Measurements from ENCODE around the gene UBE2D4.
"Not testable (repeated sequence)": the region's sequence is repeated elsewhere in the genome, so short reads cannot be mapped to it uniquely, and the experiment has no call there.

Gene UBE2D4

DNA sequence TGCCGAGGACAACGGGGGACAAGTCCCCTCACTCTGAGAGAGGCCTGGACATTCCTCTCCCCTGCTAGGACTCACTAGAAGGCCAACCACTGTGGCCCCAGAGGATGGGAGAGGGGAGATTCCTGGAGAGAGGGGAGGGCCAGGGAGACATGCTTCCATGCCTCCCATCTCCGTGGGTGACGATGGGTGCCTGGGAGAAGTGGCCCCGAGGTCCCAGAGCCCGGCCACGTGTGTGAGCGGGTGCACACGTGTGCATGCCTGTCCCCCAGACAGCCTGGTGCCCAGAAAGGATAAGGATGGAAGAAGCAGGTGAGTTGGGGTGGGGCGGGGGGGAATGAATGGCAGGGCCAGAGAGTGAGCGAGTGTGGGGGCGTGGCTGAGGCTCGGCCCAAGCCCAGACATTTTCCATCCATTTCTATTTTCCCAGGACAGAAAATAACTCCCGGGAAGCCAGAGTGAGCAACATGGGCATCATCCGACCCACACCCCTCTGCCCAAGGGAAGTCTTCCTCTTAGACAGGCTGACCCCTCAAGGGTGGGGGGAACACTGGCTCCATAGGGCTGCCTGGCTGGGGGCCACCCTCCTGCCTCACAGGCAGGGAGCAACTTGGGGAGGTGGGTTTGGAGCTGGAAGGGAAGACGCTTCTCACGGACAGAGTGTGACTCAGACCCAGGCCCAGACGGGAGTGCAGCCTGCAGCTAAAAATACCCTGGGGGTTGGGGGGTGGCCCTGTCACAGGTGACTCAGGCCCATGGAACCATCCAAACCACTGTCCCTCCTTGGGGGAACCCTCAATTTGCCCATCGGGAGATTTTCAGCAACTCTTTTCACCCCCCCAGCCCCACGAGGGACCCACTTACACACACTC lies 42.2 kb downstream of the UBE2D4 start:
- DNase-seq (ENCODE audit: low read depth) = not testable (repeated sequence)

DNA sequence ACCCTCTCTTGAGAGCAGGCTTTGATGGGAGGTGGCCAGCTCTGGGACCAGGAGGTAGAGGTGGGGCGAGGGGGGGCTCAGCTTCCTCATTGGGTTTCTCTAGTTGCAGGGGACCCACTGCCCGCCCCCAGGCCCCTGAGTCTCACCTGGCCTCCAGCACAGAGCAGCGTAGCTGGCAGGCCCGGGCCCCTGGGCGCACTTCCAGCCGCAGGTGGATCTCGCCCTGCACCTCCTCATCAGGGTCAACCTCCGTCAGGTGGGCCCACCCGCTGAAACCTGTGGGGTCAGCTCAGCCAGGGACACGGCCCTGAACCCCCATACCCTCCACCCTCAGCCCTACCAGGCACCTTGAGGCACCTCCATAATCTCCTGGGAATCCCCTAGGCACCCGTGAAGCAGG lies 43.4 kb downstream of the UBE2D4 start:
- not testable (repeated sequence) for DNase-seq (ENCODE audit: low read depth)

DNA sequence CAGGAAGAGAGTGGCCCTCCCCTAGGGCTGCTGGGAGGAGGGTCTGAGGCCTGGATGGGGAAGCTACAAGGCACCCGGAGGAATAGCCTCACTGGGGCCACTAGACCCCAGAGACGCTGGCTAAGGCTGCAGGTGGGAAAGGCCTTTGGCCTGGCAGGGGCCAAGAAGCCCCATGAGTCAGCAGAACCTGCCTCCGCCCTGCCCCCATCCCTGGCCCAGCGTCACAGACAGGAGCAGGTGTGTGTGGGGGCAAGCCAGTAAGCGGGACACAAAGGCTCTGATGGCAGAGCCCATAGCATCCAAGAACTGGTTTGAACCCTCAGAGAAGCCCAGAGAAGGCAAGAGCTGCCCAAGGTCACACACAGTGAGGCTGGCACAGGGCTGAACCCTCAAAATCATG lies 44.5 kb downstream of the UBE2D4 start:
- DNase-seq (ENCODE audit: low read depth) = not testable (repeated sequence)

DNA sequence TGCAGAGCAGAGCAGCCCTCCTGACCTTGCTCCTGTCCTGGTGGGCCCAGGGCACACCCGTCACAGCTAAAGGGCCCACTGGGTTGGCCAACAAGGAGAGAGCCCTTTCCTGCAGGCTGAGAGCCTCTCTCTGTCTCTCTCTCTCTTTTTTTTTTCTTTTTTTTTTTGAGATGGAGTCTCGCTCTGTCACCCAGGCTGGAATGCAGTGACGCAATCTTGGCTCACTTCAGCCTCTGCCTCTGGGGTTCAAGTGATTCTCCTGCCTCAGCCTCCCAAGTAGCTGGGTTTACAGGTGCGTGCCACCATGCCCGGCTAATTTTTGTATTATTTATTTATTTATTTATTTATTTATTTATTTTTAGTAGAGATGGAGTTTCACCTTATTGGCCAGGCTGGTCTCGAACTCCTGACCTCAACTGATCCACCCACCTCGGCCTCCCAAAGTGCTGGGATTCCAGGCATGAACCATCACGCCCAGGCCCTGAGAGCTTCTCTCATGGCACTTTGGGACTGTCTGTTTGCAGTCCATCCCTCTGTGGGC lies 47.9 kb downstream of the UBE2D4 start:
- not testable (repeated sequence) for DNase-seq (ENCODE audit: low read depth)

DNA sequence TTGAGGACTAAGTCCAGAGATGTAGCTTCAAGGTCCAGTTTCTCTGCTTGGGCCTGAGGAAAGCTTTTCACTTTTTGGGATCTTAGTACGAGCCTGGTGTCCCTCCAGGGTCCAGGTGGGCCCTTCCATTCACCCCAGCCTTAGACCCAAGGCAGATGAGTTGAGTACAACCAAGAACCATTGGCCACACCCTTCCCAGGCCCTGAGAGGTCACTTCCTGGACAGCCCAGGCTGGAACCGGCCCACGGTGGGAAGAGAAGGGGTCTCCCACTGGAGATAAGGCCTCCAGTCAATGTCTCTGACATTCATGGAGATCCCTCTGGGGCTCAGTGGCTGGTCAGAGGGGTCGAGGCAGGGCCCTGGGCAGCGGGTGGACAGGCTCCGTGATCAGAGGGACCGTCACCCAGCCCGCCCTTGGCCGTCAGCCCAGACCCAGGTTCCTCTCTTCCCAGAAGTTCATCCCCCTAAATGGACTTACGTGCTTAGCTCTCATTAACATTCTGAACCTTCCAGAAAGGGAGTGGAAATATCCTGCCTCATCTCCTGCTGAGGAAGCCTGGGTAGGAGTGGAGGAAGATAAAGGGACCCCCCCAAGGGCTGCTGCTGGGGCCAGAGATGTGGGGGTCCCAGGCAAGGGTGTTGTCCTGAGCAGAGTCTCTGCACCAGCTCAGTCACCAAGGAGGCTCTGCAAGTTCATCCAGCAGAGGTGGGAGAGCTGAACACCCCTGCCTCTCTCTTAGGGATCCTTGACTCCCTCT lies 48.7 kb downstream of the UBE2D4 start:
- not testable (repeated sequence) for DNase-seq (ENCODE audit: low read depth)

DNA sequence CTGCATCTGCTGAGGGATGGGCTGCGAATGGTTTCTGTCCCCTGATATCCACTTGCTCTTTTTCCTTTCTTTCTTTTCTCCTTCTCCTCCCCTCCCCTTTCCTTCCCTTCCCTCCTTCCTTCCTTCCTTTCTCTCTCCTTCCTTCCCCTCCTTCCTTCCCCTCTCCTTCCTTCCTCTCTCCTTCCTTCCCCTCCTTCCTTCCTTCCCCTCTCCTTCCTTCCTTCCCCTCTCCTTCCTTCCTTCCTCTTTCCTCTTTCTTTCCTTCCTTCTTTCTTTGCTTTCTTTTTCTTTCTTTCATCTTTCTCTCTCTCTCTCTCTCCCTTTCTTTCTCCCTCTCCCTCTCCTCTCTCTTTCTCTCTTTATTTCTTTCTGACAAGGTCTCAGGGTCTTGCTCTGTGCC lies 51.3 kb downstream of the UBE2D4 start:
- DNase-seq (ENCODE audit: low read depth) = no peak

DNA sequence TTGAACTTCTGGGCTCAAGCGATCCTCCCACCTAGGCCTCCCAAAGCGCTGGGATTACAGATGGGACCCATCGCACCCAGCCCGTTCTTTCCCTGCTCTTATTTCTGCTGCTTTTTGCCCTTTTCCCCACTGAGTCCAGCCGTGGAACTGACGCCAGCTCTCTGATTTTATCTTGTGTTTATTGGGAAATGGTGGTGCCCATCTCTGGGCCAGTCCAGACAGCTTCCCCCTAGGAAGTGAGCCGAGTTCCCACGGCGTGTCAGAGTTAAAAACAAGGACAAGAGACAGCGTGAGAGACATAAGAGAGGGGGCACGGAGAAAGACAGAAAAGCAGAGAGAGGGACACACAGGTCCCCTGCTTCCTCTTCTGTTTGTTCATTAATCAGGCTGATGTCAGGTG lies 51.9 kb downstream of the UBE2D4 start:
- DNase-seq (ENCODE audit: low read depth) = not testable (repeated sequence)

DNA sequence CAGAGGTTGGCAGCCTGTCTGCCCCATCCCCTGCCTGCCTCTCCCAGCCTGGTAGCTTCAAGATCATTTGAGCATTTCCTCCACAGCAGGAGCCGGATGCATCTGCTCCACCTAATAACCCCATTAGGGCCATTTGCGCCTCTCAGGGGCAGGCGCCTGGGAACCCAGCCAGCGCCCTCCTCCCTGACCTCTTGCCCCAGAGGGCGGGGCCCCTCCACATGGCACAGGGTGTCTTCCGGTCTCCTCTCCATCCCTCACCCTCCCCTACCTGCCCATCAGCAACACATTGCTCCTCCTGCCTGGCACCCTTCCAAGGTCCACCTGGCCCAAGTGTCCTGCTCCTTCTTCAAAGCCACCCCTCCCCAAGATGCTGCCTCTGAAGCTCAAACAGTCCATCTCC lies 56.6 kb downstream of the UBE2D4 start:
- DNase-seq (ENCODE audit: low read depth) = not testable (repeated sequence)

DNA sequence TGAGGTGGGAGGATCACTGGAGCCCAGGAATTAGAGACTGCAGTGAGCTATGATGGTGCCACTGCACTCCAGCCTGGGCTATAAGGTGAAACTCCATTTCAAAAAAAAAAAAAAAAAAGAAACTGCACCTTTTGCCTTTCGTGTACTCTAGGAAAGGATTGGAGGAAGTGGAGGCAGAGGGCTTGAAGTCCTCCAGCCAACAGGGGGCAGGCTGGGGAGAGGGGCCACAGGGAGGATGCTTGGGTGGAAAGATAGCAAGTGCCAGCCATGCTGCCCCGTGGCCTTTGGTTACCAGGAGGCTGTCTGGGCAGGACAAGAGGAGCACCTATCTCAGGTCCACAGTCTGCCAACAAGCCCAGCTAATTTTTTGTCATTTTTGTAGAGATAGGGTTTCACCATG lies 57.5 kb downstream of the UBE2D4 start:
- DNase-seq (ENCODE audit: low read depth) = not testable (repeated sequence)

DNA sequence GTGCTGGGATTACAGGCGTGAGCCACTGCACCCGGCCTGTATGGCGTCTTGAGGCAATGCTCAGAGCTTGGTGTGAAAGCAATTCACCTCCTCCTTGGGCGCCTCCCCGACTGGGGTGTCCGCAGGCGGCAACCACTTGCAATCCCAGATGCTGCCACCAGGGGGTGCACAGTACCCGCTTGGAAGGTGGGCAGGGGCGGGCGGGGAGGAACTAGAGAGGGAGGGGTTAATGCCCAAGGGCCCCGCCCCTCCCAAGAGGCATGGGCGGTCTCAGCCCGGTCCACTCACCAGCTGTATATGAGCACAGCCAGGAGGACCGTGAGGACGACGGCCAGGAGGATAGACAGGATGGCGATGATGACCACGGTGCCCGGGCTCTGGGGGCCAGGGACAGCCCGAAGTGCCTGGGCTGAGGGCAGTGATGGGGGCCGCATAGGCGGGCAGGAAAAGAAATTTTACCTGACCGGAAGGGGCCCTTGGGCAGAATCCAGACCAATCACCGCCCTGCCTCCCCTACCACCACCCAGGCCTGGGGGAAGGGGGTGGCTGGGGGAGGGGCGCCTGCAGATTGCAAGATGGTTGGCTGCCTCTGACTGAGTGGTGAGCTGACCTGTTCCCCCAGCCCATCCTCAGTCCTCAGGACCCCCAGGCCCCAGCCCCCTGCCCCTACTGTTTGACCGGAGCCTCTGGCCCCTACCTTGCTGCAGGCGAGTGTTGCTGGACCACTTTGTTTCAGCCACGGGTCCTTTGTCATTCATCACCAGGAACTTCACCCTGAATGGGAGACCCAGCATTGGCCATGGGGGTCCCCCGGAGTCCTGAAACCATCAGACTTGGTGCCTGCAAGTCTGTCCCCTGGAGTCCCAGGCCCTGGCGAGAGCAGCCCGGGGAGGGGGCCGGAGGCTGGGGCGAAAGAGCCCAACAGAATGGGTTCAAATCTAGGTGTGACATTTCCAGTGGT lies 59.9 kb downstream of the UBE2D4 start:
- DNase-seq (ENCODE audit: low read depth) = peak; percentile 25

DNA sequence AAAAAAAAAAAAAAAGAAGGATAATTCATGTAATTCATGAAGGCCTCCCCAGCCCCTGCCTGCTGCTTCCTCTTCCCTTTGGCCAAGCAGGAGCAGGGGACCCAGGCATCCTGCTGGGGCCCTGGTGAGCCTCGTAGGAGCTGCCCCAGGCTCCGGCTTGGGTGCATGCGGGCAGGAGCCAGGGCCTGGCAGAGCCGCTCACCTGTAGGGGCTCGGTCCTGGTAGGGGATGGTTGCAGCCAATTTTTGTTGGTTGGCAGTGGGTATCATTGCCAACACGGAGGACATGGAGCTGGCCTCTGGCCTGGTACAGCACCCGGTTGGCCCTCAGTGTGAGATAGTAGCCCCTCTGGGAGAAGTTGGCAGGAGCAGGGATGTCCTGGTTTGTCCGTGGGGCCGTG lies 61.2 kb downstream of the UBE2D4 start:
- DNase-seq (ENCODE audit: low read depth) = not testable (repeated sequence)

DNA sequence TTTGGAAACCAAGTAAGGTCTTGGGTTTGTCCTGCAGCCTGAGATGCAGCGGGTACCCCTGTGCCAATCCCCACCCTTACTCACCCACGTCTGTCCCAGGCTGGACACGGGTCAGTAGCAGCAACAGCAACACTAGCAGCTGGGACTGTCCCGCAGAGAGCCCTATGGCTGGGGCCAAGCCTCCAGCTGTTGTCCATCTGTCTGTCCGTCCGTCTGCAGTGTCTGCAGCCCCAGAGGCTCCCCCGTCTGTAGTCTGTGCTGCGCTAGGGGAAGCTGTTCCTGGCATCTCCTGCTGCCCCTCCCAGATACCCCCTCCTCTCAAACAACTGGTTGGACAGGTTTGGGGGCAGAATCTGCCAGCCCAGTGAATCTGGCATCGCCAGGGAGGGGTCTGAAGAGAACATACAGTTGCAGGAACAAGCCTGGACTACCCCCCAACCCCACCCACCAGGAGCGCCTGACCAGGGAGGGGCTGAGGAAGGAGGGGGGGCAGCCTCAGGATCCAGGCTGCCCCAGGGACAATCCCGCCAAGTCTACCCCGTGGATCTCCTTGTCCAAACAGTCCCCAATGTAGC lies 63.9 kb downstream of the UBE2D4 start:
- DNase-seq (ENCODE audit: low read depth) = not testable (repeated sequence)

DNA sequence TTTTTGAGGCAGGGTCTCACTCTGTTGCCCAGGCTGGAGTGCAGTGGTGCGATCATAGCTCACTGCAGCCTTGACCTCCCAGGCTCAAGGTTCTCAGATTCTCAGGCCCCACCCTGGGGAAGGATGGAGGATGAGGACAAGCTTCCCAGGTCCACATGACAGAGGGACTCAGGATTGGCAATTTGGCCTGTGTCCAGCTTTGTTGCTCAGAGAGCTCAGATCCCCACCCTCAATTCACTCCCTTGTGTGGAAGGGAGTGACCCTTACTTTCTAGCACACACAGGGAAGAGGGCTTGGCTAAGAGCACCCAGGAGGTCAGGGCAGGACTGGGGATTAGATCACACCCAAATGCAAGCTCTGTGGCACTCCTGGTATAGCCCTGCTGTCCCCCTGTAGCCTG lies 64.6 kb downstream of the UBE2D4 start:
- not testable (repeated sequence) for DNase-seq (ENCODE audit: low read depth)

DNA sequence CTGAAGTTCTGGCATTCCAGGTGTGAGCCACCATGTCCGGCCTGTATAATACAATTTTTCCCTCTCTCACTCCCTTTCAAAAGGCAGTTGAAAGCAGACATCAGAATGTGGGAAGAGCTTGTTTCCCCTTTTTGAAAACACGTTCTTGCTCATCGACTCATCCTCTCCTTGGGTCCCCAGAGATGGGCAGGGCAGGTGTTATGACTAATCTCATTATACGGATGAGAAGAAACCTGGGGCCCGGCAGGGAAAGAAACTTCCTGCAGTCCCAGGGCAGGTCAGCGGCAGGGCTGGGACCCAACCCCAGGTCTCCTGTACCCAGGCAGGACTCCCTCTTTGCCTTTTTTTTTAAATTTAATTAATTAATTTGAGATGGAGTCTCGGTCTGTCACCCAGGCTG lies 66.7 kb downstream of the UBE2D4 start:
- peak; percentile 7 for DNase-seq (ENCODE audit: low read depth)

DNA sequence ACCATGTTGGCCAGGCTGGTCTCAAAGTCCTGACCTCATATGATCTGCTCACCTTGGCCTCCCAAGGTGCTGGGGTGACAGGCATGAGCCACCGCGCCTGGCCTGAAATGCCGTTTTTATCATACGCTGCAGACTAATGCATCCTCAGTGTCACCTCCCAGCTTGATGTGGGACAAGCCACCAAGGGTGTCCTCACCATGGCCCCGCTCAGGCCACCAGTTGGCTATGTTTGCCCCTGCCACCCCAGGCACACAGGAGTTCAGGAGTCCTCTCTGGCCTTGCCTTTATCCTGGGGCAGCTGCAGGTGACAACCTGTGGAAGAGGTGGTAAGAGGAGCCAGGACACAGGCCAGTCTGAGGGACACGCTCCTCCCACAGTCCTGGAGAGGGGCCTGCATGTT lies 68.4 kb downstream of the UBE2D4 start:
- DNase-seq (ENCODE audit: low read depth) = not testable (repeated sequence)

DNA sequence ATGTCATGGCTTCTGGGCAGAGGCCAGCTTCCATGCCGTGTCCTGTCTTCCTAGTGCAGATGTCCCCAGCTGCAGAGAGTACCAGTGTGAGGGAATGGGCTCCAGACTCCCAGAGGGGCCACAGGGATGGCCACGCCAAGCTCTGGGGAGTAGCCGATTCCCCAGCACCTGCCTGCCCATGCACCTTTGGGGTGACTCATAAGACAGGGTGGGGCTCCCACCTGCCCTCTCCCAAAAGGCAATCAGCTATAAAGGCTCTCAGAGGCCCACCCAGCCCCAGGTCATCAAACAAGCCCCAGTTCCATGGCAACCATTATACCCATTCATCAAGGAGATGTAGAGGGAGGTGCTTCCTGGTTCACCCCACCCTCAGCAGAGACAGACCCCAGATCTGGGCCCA lies 71.3 kb downstream of the UBE2D4 start, which contains the start of gene SPDYE1:
TSS of gene SPDYE1 (plus strand) at position 366 of the 400 bp plus-strand sequence. CDS start 2,053 bp downstream, outside the sequence.
- DNase-seq (ENCODE audit: low read depth) = not testable (repeated sequence)

Data from GM04504 (cell line).